ENCODE data around the gene ACSL3.

DNA sequence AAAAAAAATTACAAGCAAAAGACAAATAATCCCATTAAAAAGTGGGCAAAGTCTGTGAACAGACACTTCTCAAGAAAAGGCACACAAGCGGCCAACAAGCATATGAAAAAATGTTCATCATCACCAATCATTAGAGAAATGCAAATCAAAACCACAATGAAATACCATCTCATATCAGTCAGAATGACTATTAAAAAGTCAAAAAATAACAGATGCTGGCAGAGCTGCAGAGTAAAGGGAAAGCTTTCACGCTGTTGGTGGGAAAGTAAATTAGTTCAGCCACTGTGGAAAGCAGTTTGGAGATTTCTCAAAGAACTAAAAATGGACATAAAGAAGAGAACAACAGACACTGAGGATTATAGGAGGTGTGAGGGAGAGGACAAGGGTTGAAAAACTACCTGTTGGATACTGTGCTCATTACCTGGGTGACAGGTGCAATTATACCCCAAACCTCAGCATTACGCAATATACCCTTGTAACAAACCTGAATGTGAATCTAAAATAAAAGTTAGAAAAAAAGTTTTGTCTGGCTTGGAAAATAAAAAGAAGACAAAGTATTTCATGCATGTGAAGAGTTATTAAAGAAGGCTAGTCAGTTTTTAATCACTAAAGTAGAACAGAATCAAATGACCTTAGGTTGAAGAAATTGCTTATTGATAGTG, 8.7 kb upstream of the ACSL3 start:
- TF ChIP-seq EZH2 (IDR thresholded peaks at IDR 0.05; ENCODE audit: insufficient read depth, low read length) (no peak), CTCF (IDR thresholded peaks at IDR 0.05; ENCODE audit: insufficient read depth, low read depth, low read length) (no peak)

All from astrocyte (in vitro differentiated cells and primary cell).